Measurements from ENCODE around the gene SECISBP2L.
"Not testable (repeated sequence)": the region's sequence is repeated elsewhere in the genome, so short reads cannot be mapped to it uniquely, and the experiment has no call there.

The SECISBP2L gene

GRCh38 chr15:48992545-48992944 lies 53.7 kb downstream of the SECISBP2L start:
- no peak for DNase-seq

GRCh38 chr15:48992096-48992495 lies 54.1 kb downstream of the SECISBP2L start:
- DNase-seq: no peak

- no peak for DNase-seq
Measured at GRCh38 chr15:48989170-48989569, 57.1 kb downstream of the SECISBP2L start.

- no peak for DNase-seq
Measured at GRCh38 chr15:48987142-48987541, 59.1 kb downstream of the SECISBP2L start.

- no peak for DNase-seq
Measured at GRCh38 chr15:48986240-48986639, 60.0 kb downstream of the SECISBP2L start.

- DNase-seq: no peak
Measured at GRCh38 chr15:48985516-48985915, 60.7 kb downstream of the SECISBP2L start.

- DNase-seq: no peak
Measured at GRCh38 chr15:48984811-48985352, 61.4 kb downstream of the SECISBP2L start.

- no peak for DNase-seq
Measured at GRCh38 chr15:48984021-48984710, 62.1 kb downstream of the SECISBP2L start.

- no peak for DNase-seq
Measured at GRCh38 chr15:48983300-48983699, 62.9 kb downstream of the SECISBP2L start.

GRCh38 chr15:48981941-48982340 lies 64.3 kb downstream of the SECISBP2L start:
- no peak for DNase-seq

GRCh38 chr15:48978638-48979037 lies 67.6 kb downstream of the SECISBP2L start:
- DNase-seq: no peak

- no peak for DNase-seq
Measured at GRCh38 chr15:48976444-48977088, 69.7 kb downstream of the SECISBP2L start.

GRCh38 chr15:48975472-48976419 lies 70.5 kb downstream of the SECISBP2L start:
- DNase-seq: peak; percentile 71

GRCh38 chr15:48974882-48975281 lies 71.4 kb downstream of the SECISBP2L start:
- DNase-seq: no peak

- DNase-seq: no peak
Measured at GRCh38 chr15:48972750-48973503, 73.3 kb downstream of the SECISBP2L start.

- not testable (repeated sequence) for DNase-seq
Measured at GRCh38 chr15:48970926-48971325, 75.3 kb downstream of the SECISBP2L start.

GRCh38 chr15:48968066-48968465 lies 78.2 kb downstream of the SECISBP2L start:
- DNase-seq: no peak

- DNase-seq: no peak
Measured at GRCh38 chr15:48967336-48967735, 78.9 kb downstream of the SECISBP2L start.

GRCh38 chr15:48966595-48967301 lies 79.5 kb downstream of the SECISBP2L start:
- peak; percentile 34 for DNase-seq

- DNase-seq: no peak
Measured at GRCh38 chr15:48965972-48966371, 80.3 kb downstream of the SECISBP2L start.

- DNase-seq: no peak
Measured at GRCh38 chr15:48964898-48965297, 81.3 kb downstream of the SECISBP2L start.

All from CD4-positive, alpha-beta T cell treated with Interleukin-10 for 1 hour (primary cell).